Mucosa of descending colon (tissue), 3 donors: Measurements from ENCODE around the gene INTS6. TPM values are rescaled to one million over a fixed set of nuclear protein-coding genes. Genes with fewer than 3 reads are reported as not detected.

Experiments
- ATAC-seq: fragments of 200-7000 bp; cut with Tn5 transposase; one replicate; pipeline ENCODE4 v1.9.1; 2020; ENCODE audit warnings: mild to moderate bottlenecking, moderate library complexity
- DNase-seq, 3 donors: peaks; one replicate each; pipeline ENCODE4 v3.0.0-alpha.2; 2020
- H3K36me3 ChIP-seq: fragments of 200-600 bp; one replicate; pipeline ENCODE4 v1.8.0; 2021; ENCODE audit warnings: low read depth, mild to moderate bottlenecking
- H3K4me1 ChIP-seq: fragments of 200-600 bp; one replicate; pipeline ENCODE4 v1.8.0; 2021; ENCODE audit warnings: low read depth, mild to moderate bottlenecking
- H3K4me3 ChIP-seq: fragments of 200-600 bp; one replicate; pipeline ENCODE4 v1.8.0; 2021; ENCODE audit warnings: mild to moderate bottlenecking
- H3K9me3 ChIP-seq: fragments of 200-600 bp; one replicate; pipeline ENCODE4 v1.8.0; 2021; ENCODE audit warnings: mild to moderate bottlenecking
- CTCF ChIP-seq: fragments of 200-600 bp; IDR thresholded peaks from one replicate; pipeline ENCODE4 v1.8.0; 2022; ENCODE audit warnings: antibody characterized with exemption, mild to moderate bottlenecking
- intact Hi-C, 2 donors: fragments of 100-400 bp; cut with DNase I in 1 of 2; cut with micrococcal nuclease in 1 of 2; formaldehyde crosslinking; loops; one replicate each; pipeline versions ENCODE4 v1.11.0 to v1.11.1; 2022; cut with DNase I, micrococcal nuclease
- total RNA-seq, 3 donors: library from RNA; stranded (reverse); fragmentation: NEBNext Ultra II Directional in 2 of 3; extraction: Animal tissue kit (Norgen Biotek cat#: 25700) in 2 of 3; gene quantifications; one replicate each; pipeline versions ENCODE4 v1.2.1 to v1.2.4, GENCODE V29; 2021 to 2023
- donor health status: DM: no; HTN: no; CAD: no; lungs with moderate emphysema.
- donor health status: DM: no; HTN: no; CAD: no.
- donor health status: DM: no; HTN: yes; CAD: no.

The INTS6 gene
- total RNA-seq, 3 donors from 2014 or later: 32.0 to 38.4 (median 36.3) TPM

- peak overlapping the region; percentile 89 for H3K4me3 ChIP-seq
- no peaks in the 10 kb centered on the region for H3K36me3 ChIP-seq
- TF ChIP-seq CTCF: no peak
- DNase-seq: no peak
- no peak for ATAC-seq
- H3K9me3 ChIP-seq: no peaks in the 10 kb centered on the region
- intact Hi-C loops: loop anchor here (10.0 kb wide), 1 partner anchor 134 kb away; the partner anchor contains the start of gene WDFY2 (in 2 of the 2)
- peaks cover 13% of the 10 kb centered on the region for H3K4me1 ChIP-seq
Measured at GRCh38 chr13:51451134-51451466, 1.7 kb downstream of the INTS6 start.

GRCh38 chr13:51449018-51449417 is 3.8 kb downstream of the INTS6 start:
- intact Hi-C loops: no loop called here
- Histone ChIP-seq H3K9me3 (no peaks in the 10 kb centered on the region), H3K4me1 (peaks cover 4% of the 10 kb centered on the region), H3K36me3 (no peaks in the 10 kb centered on the region), H3K4me3 (no peak overlapping the region)
- ATAC-seq (no peak), DNase-seq (no peak)
- no peak for TF ChIP-seq CTCF

GRCh38 chr13:51444922-51445321 is 7.9 kb downstream of the INTS6 start:
- intact Hi-C loops: no loop called here
- H3K4me1 ChIP-seq: no peaks in the 10 kb centered on the region

GRCh38 chr13:51440381-51440780 is 12.5 kb downstream of the INTS6 start:
- intact Hi-C loops: no loop called here
- TF ChIP-seq CTCF: no peak
- H3K9me3 ChIP-seq: no peaks in the 10 kb centered on the region

More at GRCh38 chr13:51444922-51445321, 7.9 kb downstream of the INTS6 start:
- DNase-seq (no peak), ATAC-seq (no peak)
- Histone ChIP-seq H3K9me3 (no peaks in the 10 kb centered on the region), H3K4me3 (no peak overlapping the region), H3K36me3 (no peaks in the 10 kb centered on the region)
- TF ChIP-seq CTCF: no peak

GRCh38 chr13:51437550-51438127 is 15.2 kb downstream of the INTS6 start:
- H3K4me3 ChIP-seq: no peak overlapping the region
- H3K4me1 ChIP-seq: no peaks in the 10 kb centered on the region

More at GRCh38 chr13:51440381-51440780, 12.5 kb downstream of the INTS6 start:
- no peak for ATAC-seq
- no peaks in the 10 kb centered on the region for H3K36me3 ChIP-seq
- no peak overlapping the region for H3K4me3 ChIP-seq
- no peaks in the 10 kb centered on the region for H3K4me1 ChIP-seq
- no peak for DNase-seq

More at GRCh38 chr13:51437550-51438127, 15.2 kb downstream of the INTS6 start:
- ATAC-seq (no peak), DNase-seq (no peak)
- no peaks in the 10 kb centered on the region for H3K36me3 ChIP-seq
- TF ChIP-seq CTCF: no peak
- intact Hi-C loops: no loop called here
- H3K9me3 ChIP-seq: no peaks in the 10 kb centered on the region
